GM12865 (cell line): ENCODE measurements around the gene NUPR1.

ENCODE experiments used
- DNase-seq: peaks from one replicate; pipeline ENCODE4 v3.0.0; 2010; ENCODE audit warnings: low read depth
- H3K4me3 ChIP-seq: 2 replicates; pipeline ENCODE4 v1.5.1; 2011; ENCODE audit warnings: mild to moderate bottlenecking, low read depth, low read length, control low read depth
- CTCF ChIP-seq: IDR thresholded peaks from 2 replicates; pipeline ENCODE4 v1.5.1; 2011; ENCODE audit warnings: low read length, control low read depth, low read depth, inconsistent platforms; ENCODE audit not compliant: insufficient read depth; ENCODE audit errors: missing control alignments

NUPR1 gene

GRCh38 chr16:28538733-28539596 lies at the start of gene NUPR1:
NUPR1 (minus strand) TSS chr16:28538974; CDS start chr16:28538907, 67 bp downstream.
- DNase-seq: no peak
- H3K4me3 ChIP-seq: no peak within 1 kb of the TSS
- no peak for TF ChIP-seq CTCF

GRCh38 chr16:28587386-28587785 lies 48.6 kb upstream of the NUPR1 start:
- DNase-seq: no peak
- no peak overlapping the region for H3K4me3 ChIP-seq
- no peak for TF ChIP-seq CTCF

- no peak overlapping the region for H3K4me3 ChIP-seq
- no peak for TF ChIP-seq CTCF
- no peak for DNase-seq
Measured at GRCh38 chr16:28586466-28586865, 47.7 kb upstream of the NUPR1 start.

GRCh38 chr16:28585674-28586073 lies 46.9 kb upstream of the NUPR1 start:
- no peak for DNase-seq
- TF ChIP-seq CTCF: no peak
- no peak overlapping the region for H3K4me3 ChIP-seq

- no peak overlapping the region for H3K4me3 ChIP-seq
- no peak for TF ChIP-seq CTCF
- no peak for DNase-seq
Measured at GRCh38 chr16:28580726-28581315, 42.0 kb upstream of the NUPR1 start.

DNA sequence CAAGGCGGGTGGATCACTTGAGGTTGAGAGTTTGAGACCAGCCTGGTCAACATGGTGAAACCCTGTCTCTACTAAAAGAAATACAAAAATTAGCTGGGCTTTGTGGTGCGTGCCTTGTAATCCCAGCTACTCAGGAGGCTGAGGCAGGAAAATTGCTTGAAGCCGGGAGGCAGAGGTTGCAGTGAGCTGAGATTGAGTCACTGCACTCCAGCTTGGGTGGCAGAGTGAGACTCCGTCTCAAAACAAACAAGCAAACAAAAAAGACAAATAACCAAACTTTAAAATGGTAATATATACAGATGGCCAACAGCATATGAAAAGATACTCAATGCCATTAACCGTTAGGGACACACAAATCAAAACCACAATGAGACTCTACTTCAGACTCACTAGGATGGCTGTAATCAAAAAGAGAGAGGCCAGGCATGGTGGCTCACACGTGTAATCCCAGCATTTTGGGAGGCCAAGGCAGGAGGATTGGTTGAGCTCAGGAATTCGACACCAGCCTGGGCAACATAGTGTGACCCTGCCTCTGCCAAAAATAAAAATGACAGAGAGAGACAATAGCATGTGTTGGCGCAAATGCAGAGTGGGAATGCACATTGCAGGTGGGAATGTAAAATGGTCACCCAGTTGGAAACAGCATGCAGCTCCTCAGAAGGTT lies 36.8 kb upstream of the NUPR1 start:
- TF ChIP-seq CTCF: no peak
- DNase-seq: no peak
- no peak overlapping the region for H3K4me3 ChIP-seq
